ENCODE data around the gene AKT1. TPM values are rescaled to one million over a fixed set of nuclear protein-coding genes. Genes with fewer than 3 reads are reported as not detected.
A peak's percentile ranks its signal among the peaks of the same experiment; 100 is the strongest.

Gene AKT1
- total RNA-seq, 2 donors from 2014 or later = 113 to 127 TPM

- DNase-seq = no peak
- intact Hi-C loops (cut with DNase I) = no loop called here
- no peak for ATAC-seq
Measured at GRCh38 chr14:104722938-104723650, 72.5 kb downstream of the AKT1 start.

- intact Hi-C loops (cut with DNase I) = no loop called here
- ATAC-seq = peak; percentile 4 to 14
- peak; percentile 73 for DNase-seq
Measured at GRCh38 chr14:104721505-104722431, 73.8 kb downstream of the AKT1 start.

Other genes with a start within 250 kb of the AKT1 start
- 10 to 100 TPM; 26.6 to 66.7 TPM for gene C14orf180, start 216.0 kb downstream of the AKT1 start, total RNA-seq
- 1 to 10 TPM in 1 of 2 donors, under 1 TPM in 1; 0.24 to 1.0 TPM for gene TMEM179, start 191.0 kb downstream of the AKT1 start, total RNA-seq
- gene INF2, start 106.1 kb downstream of the AKT1 start, total RNA-seq = 10 to 100 TPM; 44.4 to 44.7 TPM
- 100 to 1,000 TPM in 1 of 2 donors, 10 to 100 TPM in 1; 86.2 to 102 TPM for gene ADSS1, start 71.5 kb downstream of the AKT1 start, total RNA-seq
- gene SIVA1, start 42.6 kb downstream of the AKT1 start, total RNA-seq = 10 to 100 TPM; 67.6 to 68.7 TPM
- 1 to 10 TPM; 5.2 to 8.1 TPM for gene ZBTB42, start 5.4 kb upstream of the AKT1 start, total RNA-seq
- 10 to 100 TPM; 12.4 to 17.2 TPM for gene CEP170B, start 69.5 kb upstream of the AKT1 start, total RNA-seq
- gene PLD4, start 129.1 kb upstream of the AKT1 start, total RNA-seq = under 1 TPM; 0.13 to 0.24 TPM
- 1 to 10 TPM; 7.1 to 9.7 TPM for gene AHNAK2, start 182.6 kb upstream of the AKT1 start, total RNA-seq
- gene CLBA1, start 190.0 kb upstream of the AKT1 start, total RNA-seq = 1 to 10 TPM; 1.9 TPM
- 1 to 10 TPM; 3.2 to 3.3 TPM for gene CDCA4, start 225.3 kb upstream of the AKT1 start, total RNA-seq

Measured in left cardiac atrium (tissue), 4 donors.